Common myeloid progenitor, CD34-positive (primary cell): ENCODE measurements around the gene ZNF804B.
"Not testable (repeated sequence)": the region's sequence is repeated elsewhere in the genome, so short reads cannot be mapped to it uniquely, and the experiment has no call there.

Experiments
- CTCF ChIA-PET: fragments of 350-600 bp; sonication (Branson Sonifier 250); formaldehyde crosslinking; loops from one replicate; lab custom pipeline; 2021; ENCODE audit warnings: antibody characterized with exemption; lab: Charles Lee
- POLR2A ChIA-PET: fragments of 350-600 bp; sonication (Branson Sonifier 250); formaldehyde crosslinking; loops from one replicate; lab custom pipeline; 2021; ENCODE audit warnings: antibody characterized with exemption; lab: Charles Lee
- DNase-seq, 3 donors: peaks; one replicate each; pipeline versions ENCODE4 v3.0.0 to v3.0.0-alpha.2; 2013
- H3K27ac ChIP-seq, 2 experiments: 1 replicate in 1 of 2; 2 replicates in 1 of 2; pipeline ENCODE4 v1.7.0; 2013; ENCODE audit warnings: inconsistent platforms in 2 of 2, low read length in 2 of 2, mild to moderate bottlenecking in 2 of 2, low read depth in 1 of 2, moderate library complexity in 1 of 2; ENCODE audit not compliant: severe bottlenecking in 2 of 2, insufficient read depth in 1 of 2, poor library complexity in 1 of 2
- H3K27me3 ChIP-seq, 5 experiments: replicated peaks in 2 of 5; 1 replicate in 3 of 5; 2 replicates in 2 of 5; pipeline versions ENCODE4 v1.6.1 to v1.7.0; 2013; ENCODE audit warnings: low read length in 4 of 5, mild to moderate bottlenecking in 2 of 5, moderate library complexity in 2 of 5, inconsistent platforms in 1 of 5; ENCODE audit not compliant: insufficient read depth in 5 of 5, control insufficient read depth in 4 of 5
- H3K36me3 ChIP-seq, 4 experiments: 1 replicate in 2 of 4; 2 replicates in 2 of 4; pipeline versions ENCODE4 v1.6.1 to v1.7.0; 2013; ENCODE audit warnings: low read length in 3 of 4, control low read depth in 1 of 4, mild to moderate bottlenecking in 1 of 4; ENCODE audit not compliant: control insufficient read depth in 4 of 4, insufficient read depth in 4 of 4
- H3K4me1 ChIP-seq, 4 experiments: 1 replicate in 3 of 4; 2 replicates in 1 of 4; pipeline versions ENCODE4 v1.6.1 to v1.7.1; 2013; ENCODE audit warnings: low read length in 3 of 4, mild to moderate bottlenecking in 3 of 4, control low read depth in 1 of 4, inconsistent platforms in 1 of 4, moderate library complexity in 1 of 4; ENCODE audit not compliant: control insufficient read depth in 4 of 4, insufficient read depth in 4 of 4; ENCODE audit errors: control extremely low read depth in 1 of 4
- H3K4me3 ChIP-seq, 7 experiments: 1 replicate in 4 of 7; 2 replicates in 3 of 7; pipeline versions ENCODE4 v1.5.1 to v1.7.0; 2013; ENCODE audit warnings: mild to moderate bottlenecking in 7 of 7, low read length in 6 of 7, moderate library complexity in 6 of 7, inconsistent platforms in 2 of 7, low read depth in 2 of 7, control low read depth in 1 of 7; ENCODE audit not compliant: insufficient read depth in 4 of 7, control insufficient read depth in 1 of 7; ENCODE audit errors: extremely low read depth in 1 of 7
- H3K9me3 ChIP-seq, 5 experiments: 1 replicate in 4 of 5; 2 replicates in 1 of 5; pipeline versions ENCODE4 v1.6.1 to v1.7.1; 2013; ENCODE audit warnings: low read length in 4 of 5, mild to moderate bottlenecking in 2 of 5, inconsistent platforms in 1 of 5, low read depth in 1 of 5, moderate library complexity in 1 of 5; ENCODE audit not compliant: control insufficient read depth in 4 of 5, insufficient read depth in 2 of 5; ENCODE audit errors: control extremely low read depth in 1 of 5
- WGBS: methylation state at CpG from one replicate; pipeline ENCODE4 v1.1.5; 2013; ENCODE audit not compliant: insufficient coverage; 5-methylcytosine and 5-hydroxymethylcytosine counted together

Gene ZNF804B

DNA sequence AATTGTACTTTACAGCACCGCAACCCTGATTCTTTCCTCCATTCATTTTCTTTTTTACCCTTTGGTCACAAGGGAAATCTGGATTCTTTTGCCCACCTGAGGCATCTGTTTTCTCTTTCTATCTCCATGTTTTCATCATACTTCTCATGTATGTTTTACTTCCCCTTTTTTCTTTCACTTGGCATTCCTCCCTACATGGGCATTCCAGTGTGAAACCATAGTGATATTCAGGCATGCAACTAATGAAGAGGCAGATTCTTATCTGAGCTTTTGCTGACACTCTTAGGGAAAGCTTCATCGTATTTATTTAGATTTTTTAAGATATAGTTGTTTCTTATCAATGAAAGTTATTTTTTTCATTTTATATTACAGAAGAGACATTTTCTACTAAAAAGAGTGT lies 441.3 kb downstream of the ZNF804B start:
- DNase-seq, result no peak
- no peaks in the 10 kb centered on the region for H3K4me1 ChIP-seq
- POLR2A ChIA-PET, result no interaction called here
- CTCF ChIA-PET, result no interaction called here
- WGBS, result 100% methylated on average over 1 of the region's 2 CpGs
- no peak overlapping the region for H3K4me3 ChIP-seq
- no peaks in the 10 kb centered on the region for H3K27me3 ChIP-seq
- H3K27ac ChIP-seq, result no peak overlapping the region
- H3K9me3 ChIP-seq, result peaks cover 0 to 2% (median 0%) of the 10 kb centered on the region in 5 experiments
- H3K36me3 ChIP-seq, result no peaks in the 10 kb centered on the region

DNA sequence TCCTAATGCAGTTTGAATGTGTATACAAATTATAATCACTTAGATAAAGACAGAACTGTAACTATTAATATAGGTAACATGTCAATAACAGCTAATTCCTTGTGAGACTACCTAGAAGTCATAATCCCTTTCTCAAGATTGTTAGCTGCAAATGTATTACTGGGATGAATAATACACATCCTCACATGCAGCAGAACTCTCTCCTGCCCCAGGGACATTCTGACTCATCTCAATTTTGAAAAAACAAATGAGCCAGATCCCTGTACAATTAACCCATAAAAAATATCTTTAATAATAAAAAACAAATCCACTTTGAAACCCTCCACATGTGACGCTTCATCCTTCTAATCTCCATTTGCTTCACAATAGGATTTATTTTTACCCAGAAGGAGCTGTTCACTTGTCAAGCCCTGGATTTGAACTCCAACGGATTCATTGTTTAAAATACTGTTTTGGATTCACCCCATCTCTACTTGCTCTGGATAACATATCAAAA lies 464.4 kb downstream of the ZNF804B start:
- WGBS, result 100% methylated on average over 1 of the region's 2 CpGs
- H3K4me3 ChIP-seq, result no peak overlapping the region
- POLR2A ChIA-PET, result no interaction called here

DNA sequence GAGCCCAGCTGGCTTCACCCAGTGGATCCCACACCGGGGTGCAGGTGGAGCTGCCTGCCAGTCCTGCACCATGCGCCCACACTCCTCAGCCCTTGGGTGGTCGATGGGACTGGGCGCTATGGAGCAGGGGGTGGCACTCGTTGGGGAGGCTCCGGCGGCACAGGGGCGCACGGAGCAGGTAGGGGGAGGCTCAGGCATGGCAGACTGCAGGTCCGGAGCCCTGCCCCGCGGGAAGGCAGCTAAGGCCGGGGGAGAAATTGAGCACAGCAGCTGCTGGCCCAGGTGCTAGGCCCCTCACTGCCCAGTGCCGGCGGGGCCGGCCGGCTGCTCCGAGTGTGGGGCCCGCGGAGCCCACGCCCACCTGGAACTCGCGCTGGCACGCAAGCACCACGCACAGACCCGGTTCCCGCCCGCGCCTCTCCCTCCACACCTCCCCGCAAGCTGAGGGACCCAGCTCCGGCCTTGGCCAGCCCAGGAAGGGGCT lies 469.2 kb downstream of the ZNF804B start:
- H3K4me1 ChIP-seq, H3K9me3 ChIP-seq, H3K27ac ChIP-seq, H3K36me3 ChIP-seq, H3K4me3 ChIP-seq, CTCF ChIA-PET, H3K27me3 ChIP-seq, DNase-seq, POLR2A ChIA-PET: not testable (repeated sequence)
- 88% methylated on average over 10 of the region's 31 CpGs for WGBS

More for the DNA sequence above, 464.4 kb downstream of the ZNF804B start:
- Histone ChIP-seq H3K36me3 (no peaks in the 10 kb centered on the region), H3K9me3 (no peaks in the 10 kb centered on the region), H3K27me3 (no peaks in the 10 kb centered on the region), H3K4me1 (no peaks in the 10 kb centered on the region), H3K27ac (no peak overlapping the region)
- DNase-seq, result no peak
- CTCF ChIA-PET, result interaction anchor here (1.3 kb wide), 1 partner anchor 195 kb away, joined by 3 read pairs; no protein-coding TSS in a partner anchor

DNA sequence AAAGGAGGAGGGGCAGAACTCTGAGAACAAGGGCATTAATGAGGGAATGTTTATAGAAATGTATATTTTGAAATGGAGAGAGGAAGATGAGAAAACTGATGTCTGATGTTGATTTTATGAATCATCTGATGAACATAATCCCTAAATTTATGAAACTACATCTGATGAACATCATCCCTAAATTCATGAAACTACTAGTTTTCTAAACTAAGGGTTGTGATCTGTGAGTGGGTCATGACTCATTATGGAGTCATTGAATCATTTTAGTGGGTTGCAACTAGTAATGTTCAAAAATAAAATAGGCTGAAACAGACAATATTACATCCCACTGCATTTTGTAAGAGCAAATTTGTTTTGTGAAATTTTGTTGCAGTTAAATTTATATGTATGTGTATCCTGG lies 478.7 kb downstream of the ZNF804B start:
- H3K27ac ChIP-seq, result no peak overlapping the region
- CTCF ChIA-PET, result no interaction called here
- H3K27me3 ChIP-seq, result no peaks in the 10 kb centered on the region

DNA sequence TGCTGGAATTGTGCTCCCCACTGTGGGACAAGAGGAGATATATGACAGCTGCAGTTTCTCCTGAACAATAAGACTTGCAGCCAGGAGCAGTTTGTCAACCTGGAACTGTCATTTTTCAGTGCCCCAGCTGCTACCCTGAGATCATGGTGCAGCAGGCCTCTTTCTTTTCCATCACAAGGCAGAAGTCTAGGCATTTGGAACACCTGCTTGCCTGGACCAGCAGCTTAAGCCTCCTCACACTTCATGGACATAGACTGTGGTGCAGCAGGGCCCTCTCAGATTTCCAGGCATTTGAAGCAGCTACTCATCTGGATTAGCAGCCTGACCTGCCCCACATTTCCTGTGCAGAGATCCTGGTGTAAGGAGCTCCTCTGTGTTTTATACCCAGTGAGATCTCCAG lies 486.7 kb downstream of the ZNF804B start:
- POLR2A ChIA-PET, result no interaction called here
- no peak for DNase-seq
- H3K4me1 ChIP-seq, result no peaks in the 10 kb centered on the region
- no peak overlapping the region for H3K27ac ChIP-seq
- CTCF ChIA-PET, result no interaction called here
- no peaks in the 10 kb centered on the region for H3K27me3 ChIP-seq
- H3K36me3 ChIP-seq, result no peaks in the 10 kb centered on the region
- H3K9me3 ChIP-seq, result peaks cover 0 to 3% (median 0%) of the 10 kb centered on the region in 5 experiments
- no peak overlapping the region for H3K4me3 ChIP-seq

More for the DNA sequence above, 478.7 kb downstream of the ZNF804B start:
- POLR2A ChIA-PET, result no interaction called here
- no peak overlapping the region for H3K4me3 ChIP-seq
- no peak for DNase-seq
- no peaks in the 10 kb centered on the region for H3K4me1 ChIP-seq
- no peaks in the 10 kb centered on the region for H3K9me3 ChIP-seq
- no peaks in the 10 kb centered on the region for H3K36me3 ChIP-seq

DNA sequence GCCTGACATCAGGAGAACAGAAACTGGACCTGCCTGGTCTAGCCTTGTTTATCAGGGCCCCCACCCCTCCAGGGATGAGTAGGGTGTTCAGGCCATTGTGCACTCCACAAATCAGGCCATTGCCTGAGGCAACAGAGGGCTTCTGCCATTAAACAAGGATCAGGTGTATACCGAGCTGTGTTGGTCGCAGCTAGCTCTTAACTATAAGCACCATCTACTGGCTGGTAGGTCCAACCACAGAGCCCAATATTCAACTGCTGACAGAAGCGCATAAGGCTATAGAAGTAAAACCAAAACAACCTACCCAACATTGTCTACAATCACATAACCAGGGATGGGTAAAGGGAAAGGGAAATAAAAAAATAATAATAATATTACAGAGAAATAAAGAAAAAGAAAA lies 487.7 kb downstream of the ZNF804B start:
- Histone ChIP-seq H3K9me3 (peaks cover 0 to 3% (median 0%) of the 10 kb centered on the region in 5 experiments), H3K36me3 (no peaks in the 10 kb centered on the region), H3K4me1 (no peaks in the 10 kb centered on the region), H3K4me3 (no peak overlapping the region), H3K27me3 (no peaks in the 10 kb centered on the region), H3K27ac (no peak overlapping the region)
- POLR2A ChIA-PET, result no interaction called here
- no peak for DNase-seq
- CTCF ChIA-PET, result no interaction called here
- WGBS, result 100% methylated on average over 1 of the region's 3 CpGs

DNA sequence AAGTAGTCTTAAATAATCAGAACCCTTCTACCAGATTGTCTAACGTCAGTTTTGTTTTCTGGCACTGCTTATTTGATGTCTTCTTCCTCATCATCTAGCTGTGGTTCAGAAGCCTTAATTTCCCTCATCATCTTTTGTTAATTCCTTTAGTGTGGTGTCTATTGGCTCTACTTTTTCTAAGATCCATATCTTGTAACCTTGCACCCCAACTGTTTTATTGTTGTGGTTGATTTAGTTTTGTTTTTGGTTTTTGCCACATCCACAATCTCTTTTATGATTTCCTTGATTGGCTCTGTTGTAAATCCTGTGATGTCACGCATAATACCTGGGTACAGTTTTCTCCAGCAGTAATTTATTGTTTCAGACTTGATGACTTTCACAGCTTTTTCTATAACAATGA lies 499.6 kb downstream of the ZNF804B start:
- no peak overlapping the region for H3K27ac ChIP-seq
- WGBS, result 90% methylated on average over 2 of the region's 2 CpGs
- no peak overlapping the region for H3K4me3 ChIP-seq
- no peaks in the 10 kb centered on the region for H3K4me1 ChIP-seq
- no peaks in the 10 kb centered on the region for H3K36me3 ChIP-seq
- POLR2A ChIA-PET, result no interaction called here
- no peak for DNase-seq
- no peaks in the 10 kb centered on the region for H3K9me3 ChIP-seq
- no peaks in the 10 kb centered on the region for H3K27me3 ChIP-seq
- CTCF ChIA-PET, result no interaction called here
